Left lung (tissue), 10 donors: ENCODE measurements around the gene WDR7. TPM values are rescaled to one million over a fixed set of nuclear protein-coding genes. Genes with fewer than 3 reads are reported as not detected.
A peak's percentile ranks its signal among the peaks of the same experiment; 100 is the strongest.

Experiments used
- ATAC-seq: fragments of 200-7000 bp; cut with Tn5 transposase; one replicate; pipeline ENCODE4 v1.9.1; 2020; ENCODE audit warnings: moderate library complexity
- DNase-seq, 4 donors: peaks; one replicate each; pipeline ENCODE4 v3.0.0-alpha.2; 2013 to 2020
- H3K27ac ChIP-seq, 2 donors: fragments of 200-600 bp; sonication (generic) in 1 of 2; one replicate each; pipeline versions ENCODE4 v1.5.0 to v1.8.0; 2020 to 2021
- H3K27me3 ChIP-seq, 2 donors: fragments of 200-600 bp; sonication (generic) in 1 of 2; one replicate each; pipeline versions ENCODE4 v1.5.0 to v1.8.0; 2020 to 2021
- H3K36me3 ChIP-seq, 2 donors: fragments of 200-600 bp; sonication (generic) in 1 of 2; one replicate each; pipeline versions ENCODE4 v1.5.0 to v1.8.0; 2020 to 2021
- H3K4me1 ChIP-seq, 2 donors: fragments of 200-600 bp; one replicate each; pipeline ENCODE4 v1.8.0; 2021
- H3K4me3 ChIP-seq, 2 donors: fragments of 200-600 bp; sonication (generic) in 1 of 2; one replicate each; pipeline versions ENCODE4 v1.5.0 to v1.8.0; 2020 to 2021; ENCODE audit warnings: mild to moderate bottlenecking in 1 of 2
- H3K9me3 ChIP-seq, 2 donors: fragments of 200-600 bp; sonication (generic) in 1 of 2; one replicate each; pipeline versions ENCODE4 v1.5.0 to v1.8.0; 2020 to 2021
- CTCF ChIP-seq, 2 donors: fragments of 200-600 bp; sonication (generic) in 1 of 2; IDR thresholded peaks; one replicate each; pipeline versions ENCODE4 v1.5.0 to v1.8.0; 2021; ENCODE audit warnings: antibody characterized with exemption in 2 of 2
- intact Hi-C, 2 donors: fragments of 100-400 bp; cut with DNase I; formaldehyde crosslinking; loops; one replicate each; pipeline versions ENCODE4 v1.11.2 to v1.14.2; 2022
- polyA plus RNA-seq, 6 donors: library from polyadenylated mRNA; unstranded; fragments of 120-200 nt; gene quantifications; one replicate each; pipeline ENCODE4 v1.2.1, GENCODE V29; 2013; ENCODE audit not compliant: insufficient read length in 6 of 6
- total RNA-seq, 2 donors: library from RNA; stranded (reverse); fragmentation: NEBNext Ultra II Directional; extraction: Animal tissue kit (Norgen Biotek cat#: 25700); gene quantifications; one replicate each; pipeline ENCODE4 v1.2.1, GENCODE V29; 2021
- donor health status: DM: no; HTN: yes; CAD: no.
- donor health status: DM: no; HTN: no; CAD: no.

Gene WDR7
- total and polyA plus RNA-seq, 8 donors = 10.9 to 37.7 (median 12.8) TPM

DNA sequence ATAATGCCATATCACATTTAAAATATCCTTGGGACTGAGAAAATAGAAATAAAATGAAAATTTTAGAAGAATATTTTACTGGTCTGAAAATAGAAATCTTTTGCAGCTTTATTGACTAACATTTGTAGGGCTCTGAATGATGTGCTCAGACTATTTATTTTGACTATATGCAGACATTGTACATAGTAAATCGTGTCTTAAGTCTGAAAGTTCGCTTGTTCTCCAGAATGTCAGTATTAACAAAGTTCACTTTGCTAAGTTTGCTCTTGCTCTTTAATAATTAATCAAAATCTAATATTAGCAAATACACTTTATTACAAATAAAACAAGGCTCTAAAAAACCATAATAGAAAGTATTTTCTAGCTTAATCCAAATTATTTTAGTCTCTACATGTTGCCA lies 219.8 kb downstream of the WDR7 start:
- ATAC-seq (no peak), DNase-seq (no peak)
- H3K27ac ChIP-seq = no peak overlapping the region
- no peaks in the 10 kb centered on the region for H3K36me3 ChIP-seq
- no peaks in the 10 kb centered on the region for H3K27me3 ChIP-seq
- H3K9me3 ChIP-seq = no peaks in the 10 kb centered on the region
- TF ChIP-seq CTCF (IDR thresholded peaks at IDR 0.05) = no peak
- no peak overlapping the region for H3K4me3 ChIP-seq
- H3K4me1 ChIP-seq = no peaks in the 10 kb centered on the region
- intact Hi-C loops = no loop called here

GRCh38 chr18:56872140-56872539 lies 221.0 kb downstream of the WDR7 start:
- no peaks in the 10 kb centered on the region for H3K9me3 ChIP-seq
- no peaks in the 10 kb centered on the region for H3K36me3 ChIP-seq
- TF ChIP-seq CTCF (IDR thresholded peaks at IDR 0.05) = no peak
- no peak overlapping the region for H3K27ac ChIP-seq
- no peak for DNase-seq
- no peak overlapping the region for H3K4me3 ChIP-seq
- no peak for ATAC-seq
- intact Hi-C loops = no loop called here
- H3K4me1 ChIP-seq = no peaks in the 10 kb centered on the region
- no peaks in the 10 kb centered on the region for H3K27me3 ChIP-seq

- intact Hi-C loops = no loop called here
- no peaks in the 10 kb centered on the region for H3K9me3 ChIP-seq
- no peak overlapping the region for H3K27ac ChIP-seq
- H3K4me3 ChIP-seq = no peak overlapping the region
- TF ChIP-seq CTCF (IDR thresholded peaks at IDR 0.05) = no peak
- peak in 2 of 4 donors; percentile 24 to 29 for DNase-seq
- no peaks in the 10 kb centered on the region for H3K27me3 ChIP-seq
- no peaks in the 10 kb centered on the region for H3K4me1 ChIP-seq
- ATAC-seq = no peak
- no peaks in the 10 kb centered on the region for H3K36me3 ChIP-seq
These were observed 222.4 kb downstream of the WDR7 start for GRCh38 chr18:56873441-56874140.

- Histone ChIP-seq H3K27me3 (no peaks in the 10 kb centered on the region), H3K4me3 (no peak overlapping the region), H3K4me1 (no peaks in the 10 kb centered on the region), H3K36me3 (peaks cover 0 to 3% of the 10 kb centered on the region in 2 donors), H3K9me3 (peaks cover 0 to 3% of the 10 kb centered on the region in 2 donors), H3K27ac (no peak overlapping the region)
- intact Hi-C loops = no loop called here
- no peak for DNase-seq
- TF ChIP-seq CTCF (IDR thresholded peaks at IDR 0.05) = no peak
- no peak for ATAC-seq
These were observed 227.6 kb downstream of the WDR7 start for GRCh38 chr18:56878711-56879110.

DNA sequence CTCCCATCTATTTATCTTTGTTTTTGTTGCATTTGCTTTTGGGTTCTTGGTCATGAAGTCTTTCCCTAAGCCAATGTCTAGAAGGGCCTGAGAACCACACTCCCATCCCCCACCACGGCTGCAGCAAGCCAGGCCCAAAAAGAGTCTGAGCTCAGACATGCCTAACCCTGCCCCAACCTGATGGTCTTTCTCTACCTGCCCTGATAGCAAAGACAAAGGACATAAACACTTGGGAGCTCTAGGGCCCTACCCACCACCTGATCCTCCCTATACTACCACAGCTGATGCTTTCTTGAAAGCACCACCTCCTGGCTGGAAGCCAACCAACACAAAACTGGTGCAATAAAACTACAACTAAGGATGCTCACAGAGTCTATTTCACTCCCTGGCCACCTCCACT lies 233.4 kb downstream of the WDR7 start:
- no peak for DNase-seq
- Histone ChIP-seq H3K9me3 (peaks cover 0 to 3% of the 10 kb centered on the region in 2 donors), H3K4me3 (no peak overlapping the region), H3K27me3 (no peaks in the 10 kb centered on the region), H3K4me1 (no peaks in the 10 kb centered on the region), H3K27ac (no peak overlapping the region), H3K36me3 (peaks cover 0 to 3% of the 10 kb centered on the region in 2 donors)
- intact Hi-C loops = no loop called here
- TF ChIP-seq CTCF (IDR thresholded peaks at IDR 0.05) = no peak
- no peak for ATAC-seq
